HepG2 (cell line): ENCODE measurements around the gene GATD1. TPM values are rescaled to one million over a fixed set of nuclear protein-coding genes. Genes with fewer than 3 reads are reported as not detected.

Source experiments
- CENPT ChIP-seq: sonication (generic); formaldehyde crosslinking; IDR thresholded peaks from 2 replicates; pipeline ENCODE4 v1.8.0; 2022; ENCODE audit warnings: low read depth, mild to moderate bottlenecking, moderate library complexity, missing genetic modification reagents
- HBP1 ChIP-seq: IDR thresholded peaks from 2 replicates; pipeline ENCODE4 v1.6.1; 2016; ENCODE audit warnings: low read depth, control low read depth
- HOXD1 ChIP-seq: sonication (generic); formaldehyde crosslinking; IDR thresholded peaks from 2 replicates; pipeline ENCODE4 v1.5.0; 2020; ENCODE audit warnings: missing genetic modification reagents
- IKZF1 ChIP-seq: fragments of 450-650 bp; IDR thresholded peaks from 2 replicates; pipeline ENCODE4 v1.7.1; 2016
- KDM1A ChIP-seq: IDR thresholded peaks from 2 replicates; pipeline ENCODE4 v1.6.1; 2016; ENCODE audit warnings: missing compliant biosample characterization
- NFKBIZ ChIP-seq: IDR thresholded peaks from 2 replicates; pipeline ENCODE4 v1.6.1; 2018; ENCODE audit warnings: missing genetic modification reagents, missing compliant biosample characterization
- PATZ1 ChIP-seq: sonication (generic); formaldehyde crosslinking; IDR thresholded peaks from 2 replicates; pipeline ENCODE4 v1.4.0; 2020; ENCODE audit warnings: missing genetic modification reagents
- POLR2G ChIP-seq: fragments of 200-400 bp; formaldehyde crosslinking; IDR thresholded peaks from 2 replicates; pipeline ENCODE4 v1.6.1; 2018; ENCODE audit warnings: mild to moderate bottlenecking, low read depth, low read length, moderate library complexity
- RARA ChIP-seq: IDR thresholded peaks from 2 replicates; pipeline ENCODE4 v1.6.1; 2016; ENCODE audit warnings: missing genetic modification reagents, missing compliant biosample characterization
- XBP1 ChIP-seq: sonication (generic); formaldehyde crosslinking; IDR thresholded peaks from 2 replicates; pipeline ENCODE4 v1.5.0; 2020; ENCODE audit warnings: missing genetic modification reagents
- ZFP37 ChIP-seq: sonication (generic); formaldehyde crosslinking; IDR thresholded peaks from 2 replicates; pipeline ENCODE4 v1.4.0; 2020; ENCODE audit warnings: missing genetic modification reagents, borderline replicate concordance
- ZFP62 ChIP-seq: sonication (generic); formaldehyde crosslinking; IDR thresholded peaks from 2 replicates; pipeline ENCODE4 v1.4.0; 2020; ENCODE audit warnings: missing genetic modification reagents
- ZNF460 ChIP-seq: sonication (generic); formaldehyde crosslinking; IDR thresholded peaks from 2 replicates; pipeline ENCODE4 v1.5.1; 2020; ENCODE audit warnings: missing genetic modification reagents, mild to moderate bottlenecking, borderline replicate concordance
- polyA plus RNA-seq, 8 experiments: library from polyadenylated mRNA; depleted of rRNA in 3 of 8; stranded (reverse) in 7 of 8; unstranded in 1 of 8; fragments of >200 nt; fragmentation: Illumina TruSeq in 4 of 8; extraction: Trizol in 4 of 8; gene quantifications; 2 replicates each; pipeline versions ENCODE4 v1.2.1 to v1.2.3, GENCODE V29; 2011 to 2016; ENCODE audit warnings: low read depth in 4 of 8, missing spikeins in 1 of 8, mixed read lengths in 1 of 8; ENCODE audit not compliant: insufficient read depth in 1 of 8
- total RNA-seq, 5 experiments: library from RNA; depleted of rRNA; stranded (reverse); fragments of >200 nt; fragmentation: Illumina TruSeq; extraction: Trizol; gene quantifications; 2 replicates each; pipeline ENCODE4 v1.2.3, GENCODE V29; 2016; ENCODE audit warnings: low read depth in 1 of 5
- TF ChIP-seq, protein P1 (sequence below): sonication (generic); formaldehyde crosslinking; IDR thresholded peaks from 2 replicates; pipeline ENCODE4 v1.8.1; 2023; ENCODE audit warnings: missing genetic modification reagents, mild to moderate bottlenecking, borderline replicate concordance
- TF ChIP-seq, protein P2 (sequence below): IDR thresholded peaks from 2 replicates; pipeline ENCODE4 v1.6.1; 2016; ENCODE audit warnings: low read depth, missing genetic modification reagents, missing compliant biosample characterization
- TF ChIP-seq, protein P3 (sequence below): sonication (generic); formaldehyde crosslinking; IDR thresholded peaks from 2 replicates; pipeline ENCODE4 v1.4.0; 2020; ENCODE audit warnings: missing genetic modification reagents

GATD1 gene
- total and polyA plus RNA-seq, 2 of the 13 experiments (the other 11 are each of a cell fraction or from before 2014, with no cell fraction given): 31.3 to 60.5 TPM

DNA sequence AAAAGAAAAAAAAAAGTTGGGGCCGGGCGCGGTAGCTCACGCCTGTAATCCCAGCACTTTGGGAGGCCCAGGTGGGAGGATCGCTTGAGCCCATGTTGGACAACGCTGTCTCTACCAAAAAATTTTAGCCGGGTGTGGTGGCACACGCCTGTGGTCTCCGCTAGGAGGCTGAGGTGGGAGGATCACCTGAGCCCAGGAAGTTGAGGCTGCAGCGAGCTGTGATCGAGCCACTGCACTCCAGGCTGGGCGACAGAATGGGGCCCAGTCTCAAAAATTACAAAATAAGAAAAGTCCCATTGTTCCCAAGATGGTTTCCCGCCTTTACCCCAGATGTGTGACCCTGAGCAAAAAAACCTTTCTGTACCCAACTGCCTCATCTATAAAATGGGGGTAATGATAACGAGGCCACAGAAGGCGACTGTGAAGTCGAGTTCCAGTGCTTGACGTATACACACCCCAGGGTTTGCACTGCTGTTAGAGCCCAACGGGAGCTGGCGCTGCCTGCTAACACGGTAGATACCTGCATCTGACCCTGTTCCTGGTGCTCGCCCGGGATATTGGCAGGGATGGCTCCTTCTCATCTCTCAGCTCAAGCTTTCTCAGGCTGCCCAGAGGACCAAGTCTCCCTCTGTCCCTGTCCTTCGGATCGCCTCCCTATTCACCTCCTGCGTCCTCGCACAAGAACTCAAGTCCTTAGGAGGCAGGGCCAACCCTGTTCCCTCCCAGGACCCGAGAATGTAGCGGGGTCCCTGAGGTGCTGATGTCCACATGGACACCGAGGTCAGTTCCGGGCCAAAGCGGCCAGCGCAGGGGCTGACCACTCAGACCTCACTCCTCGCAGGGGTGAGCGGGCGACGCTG lies 31.4 kb upstream of the GATD1 start (continued):
- TF ChIP-seq NFKBIZ: no peak; the same call in 1 of the 2 replicates
- peak; percentile 55 for TF ChIP-seq RARA
- 0 out of 2 replicates have a peak, but pooled peaks have one; percentile 7 for TF ChIP-seq KDM1A (CRISPR knock-in tag)
- peak; percentile 19; the same call in 1 of the 2 replicates for TF ChIP-seq POLR2G
- TF ChIP-seq, protein P1, sequence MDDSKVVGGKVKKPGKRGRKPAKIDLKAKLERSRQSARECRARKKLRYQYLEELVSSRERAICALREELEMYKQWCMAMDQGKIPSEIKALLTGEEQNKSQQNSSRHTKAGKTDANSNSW: peak; percentile 3; the same call in 1 of the 2 replicates
- TF ChIP-seq, protein P2, sequence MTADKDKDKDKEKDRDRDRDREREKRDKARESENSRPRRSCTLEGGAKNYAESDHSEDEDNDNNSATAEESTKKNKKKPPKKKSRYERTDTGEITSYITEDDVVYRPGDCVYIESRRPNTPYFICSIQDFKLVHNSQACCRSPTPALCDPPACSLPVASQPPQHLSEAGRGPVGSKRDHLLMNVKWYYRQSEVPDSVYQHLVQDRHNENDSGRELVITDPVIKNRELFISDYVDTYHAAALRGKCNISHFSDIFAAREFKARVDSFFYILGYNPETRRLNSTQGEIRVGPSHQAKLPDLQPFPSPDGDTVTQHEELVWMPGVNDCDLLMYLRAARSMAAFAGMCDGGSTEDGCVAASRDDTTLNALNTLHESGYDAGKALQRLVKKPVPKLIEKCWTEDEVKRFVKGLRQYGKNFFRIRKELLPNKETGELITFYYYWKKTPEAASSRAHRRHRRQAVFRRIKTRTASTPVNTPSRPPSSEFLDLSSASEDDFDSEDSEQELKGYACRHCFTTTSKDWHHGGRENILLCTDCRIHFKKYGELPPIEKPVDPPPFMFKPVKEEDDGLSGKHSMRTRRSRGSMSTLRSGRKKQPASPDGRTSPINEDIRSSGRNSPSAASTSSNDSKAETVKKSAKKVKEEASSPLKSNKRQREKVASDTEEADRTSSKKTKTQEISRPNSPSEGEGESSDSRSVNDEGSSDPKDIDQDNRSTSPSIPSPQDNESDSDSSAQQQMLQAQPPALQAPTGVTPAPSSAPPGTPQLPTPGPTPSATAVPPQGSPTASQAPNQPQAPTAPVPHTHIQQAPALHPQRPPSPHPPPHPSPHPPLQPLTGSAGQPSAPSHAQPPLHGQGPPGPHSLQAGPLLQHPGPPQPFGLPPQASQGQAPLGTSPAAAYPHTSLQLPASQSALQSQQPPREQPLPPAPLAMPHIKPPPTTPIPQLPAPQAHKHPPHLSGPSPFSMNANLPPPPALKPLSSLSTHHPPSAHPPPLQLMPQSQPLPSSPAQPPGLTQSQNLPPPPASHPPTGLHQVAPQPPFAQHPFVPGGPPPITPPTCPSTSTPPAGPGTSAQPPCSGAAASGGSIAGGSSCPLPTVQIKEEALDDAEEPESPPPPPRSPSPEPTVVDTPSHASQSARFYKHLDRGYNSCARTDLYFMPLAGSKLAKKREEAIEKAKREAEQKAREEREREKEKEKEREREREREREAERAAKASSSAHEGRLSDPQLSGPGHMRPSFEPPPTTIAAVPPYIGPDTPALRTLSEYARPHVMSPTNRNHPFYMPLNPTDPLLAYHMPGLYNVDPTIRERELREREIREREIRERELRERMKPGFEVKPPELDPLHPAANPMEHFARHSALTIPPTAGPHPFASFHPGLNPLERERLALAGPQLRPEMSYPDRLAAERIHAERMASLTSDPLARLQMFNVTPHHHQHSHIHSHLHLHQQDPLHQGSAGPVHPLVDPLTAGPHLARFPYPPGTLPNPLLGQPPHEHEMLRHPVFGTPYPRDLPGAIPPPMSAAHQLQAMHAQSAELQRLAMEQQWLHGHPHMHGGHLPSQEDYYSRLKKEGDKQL (CRISPR knock-in tag): no peak
- TF ChIP-seq, protein P3, sequence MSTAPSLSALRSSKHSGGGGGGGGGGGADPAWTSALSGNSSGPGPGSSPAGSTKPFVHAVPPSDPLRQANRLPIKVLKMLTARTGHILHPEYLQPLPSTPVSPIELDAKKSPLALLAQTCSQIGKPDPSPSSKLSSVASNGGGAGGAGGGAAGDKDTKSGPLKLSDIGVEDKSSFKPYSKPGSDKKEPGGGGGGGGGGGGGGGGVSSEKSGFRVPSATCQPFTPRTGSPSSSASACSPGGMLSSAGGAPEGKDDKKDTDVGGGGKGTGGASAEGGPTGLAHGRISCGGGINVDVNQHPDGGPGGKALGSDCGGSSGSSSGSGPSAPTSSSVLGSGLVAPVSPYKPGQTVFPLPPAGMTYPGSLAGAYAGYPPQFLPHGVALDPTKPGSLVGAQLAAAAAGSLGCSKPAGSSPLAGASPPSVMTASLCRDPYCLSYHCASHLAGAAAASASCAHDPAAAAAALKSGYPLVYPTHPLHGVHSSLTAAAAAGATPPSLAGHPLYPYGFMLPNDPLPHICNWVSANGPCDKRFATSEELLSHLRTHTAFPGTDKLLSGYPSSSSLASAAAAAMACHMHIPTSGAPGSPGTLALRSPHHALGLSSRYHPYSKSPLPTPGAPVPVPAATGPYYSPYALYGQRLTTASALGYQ (CRISPR knock-in tag): 0 out of 2 replicates have a peak, but pooled peaks have one; percentile 23
- TF ChIP-seq XBP1 (CRISPR knock-in tag): peak; percentile 39; the same call in 1 of the 2 replicates
- 0 out of 2 replicates have a peak, but pooled peaks have one; percentile 8 for TF ChIP-seq CENPT (CRISPR knock-in tag)
- TF ChIP-seq PATZ1: no peak
- TF ChIP-seq ZNF460 (CRISPR knock-in tag): peak; percentile 17; the same call in 1 of the 2 replicates
- 0 out of 2 replicates have a peak, but pooled peaks have one; percentile 5 for TF ChIP-seq ZFP62 (CRISPR knock-in tag)
- peak; percentile 76; the same call in 1 of the 2 replicates for TF ChIP-seq HBP1
- TF ChIP-seq IKZF1: no peak
- peak; percentile 36; the same call in 1 of the 2 replicates for TF ChIP-seq HOXD1 (CRISPR knock-in tag)
- 0 out of 2 replicates have a peak, but pooled peaks have one; percentile 34 for TF ChIP-seq ZFP37
